A673 (cell line): ENCODE data around the gene MTM1. TPM values are rescaled to one million over a fixed set of nuclear protein-coding genes. Genes with fewer than 3 reads are reported as not detected.

Experiments used
- BruUV-seq: library from RNA; stranded (reverse); fragments of 400-500 nt; replicated peaks from 2 replicates; lab custom pipeline; 2021; lab: Mats Ljungman, UMichigan
- CTCF ChIA-PET: fragments of 300-600 bp; sonication (Branson Sonifier 250); formaldehyde crosslinking; loops from one replicate; lab custom pipeline; 2022; ENCODE audit warnings: antibody characterized with exemption; lab: Charles Lee
- POLR2A ChIA-PET: fragments of 300-600 bp; sonication (Branson Sonifier 250); formaldehyde crosslinking; loops from one replicate; lab custom pipeline; 2022; ENCODE audit warnings: antibody characterized with exemption; ENCODE audit not compliant: low non-redundant PET; lab: Charles Lee
- DNase-seq: peaks from one replicate; pipeline ENCODE4 v3.0.0-alpha.2; 2015; ENCODE audit warnings: low spot score
- H3K27ac ChIP-seq: fragments of 200-600 bp; sonication (generic); 2 replicates; pipeline ENCODE4 v1.5.1; 2016; ENCODE audit warnings: mixed run types, low read depth, mild to moderate bottlenecking, mixed read lengths, antibody characterized with exemption, low read length; ENCODE audit not compliant: poor library complexity, severe bottlenecking
- H3K27me3 ChIP-seq: fragments of 200-600 bp; sonication (generic); replicated peaks from 2 replicates; pipeline ENCODE4 v1.6.1; 2017; ENCODE audit warnings: mixed run types, low read depth, mild to moderate bottlenecking, mixed read lengths, antibody characterized with exemption, low read length; ENCODE audit not compliant: insufficient read depth, poor library complexity
- H3K36me3 ChIP-seq: fragments of 200-600 bp; sonication (generic); 2 replicates; pipeline ENCODE4 v1.6.1; 2016; ENCODE audit warnings: mixed run types, mild to moderate bottlenecking, mixed read lengths, antibody characterized with exemption, low read length; ENCODE audit not compliant: insufficient read depth, poor library complexity, severe bottlenecking
- H3K4me1 ChIP-seq: fragments of 200-600 bp; sonication (generic); 2 replicates; pipeline ENCODE4 v1.6.1; 2017; ENCODE audit warnings: mixed run types, mild to moderate bottlenecking, mixed read lengths, antibody characterized with exemption, low read length; ENCODE audit not compliant: insufficient read depth, poor library complexity, severe bottlenecking
- H3K4me3 ChIP-seq: fragments of 200-600 bp; sonication (generic); 2 replicates; pipeline ENCODE4 v1.5.1; 2016; ENCODE audit warnings: low read depth, mixed run types, mild to moderate bottlenecking, mixed read lengths, low read length; ENCODE audit not compliant: poor library complexity, severe bottlenecking
- H3K9me3 ChIP-seq: fragments of 200-600 bp; sonication (generic); 2 replicates; pipeline ENCODE4 v1.6.1; 2016; ENCODE audit warnings: mixed run types, low read depth, mild to moderate bottlenecking, mixed read lengths, antibody characterized with exemption, low read length; ENCODE audit not compliant: poor library complexity, severe bottlenecking
- CTCF ChIP-seq: fragments of 300-800, 200-600 bp; sonication (generic); conservative IDR thresholded peaks from 2 replicates; pipeline ENCODE4 v1.5.1; 2017; ENCODE audit warnings: low read depth, mild to moderate bottlenecking, antibody characterized with exemption, low read length, moderate library complexity, mixed read lengths
- EZH2 ChIP-seq: fragments of 200-600 bp; sonication (generic); IDR thresholded peaks from 2 replicates; pipeline ENCODE4 v1.6.1; 2017; ENCODE audit warnings: borderline replicate concordance, low read depth, mild to moderate bottlenecking, mixed read lengths, antibody characterized with exemption, low read length; ENCODE audit not compliant: poor library complexity, severe bottlenecking
- intact Hi-C: fragments of 100-400 bp; cut with micrococcal nuclease; formaldehyde crosslinking; loops from one replicate; pipeline ENCODE4 v1.10.0; 2022; ENCODE audit not compliant: unreplicated experiment
- total RNA-seq: library from RNA; stranded (reverse); gene quantifications from 2 replicates; pipeline ENCODE4 v1.2.3, GENCODE V29; 2021

MTM1 gene
- total RNA-seq, 1 experiment from 2014 or later, result 7.1 TPM

DNA sequence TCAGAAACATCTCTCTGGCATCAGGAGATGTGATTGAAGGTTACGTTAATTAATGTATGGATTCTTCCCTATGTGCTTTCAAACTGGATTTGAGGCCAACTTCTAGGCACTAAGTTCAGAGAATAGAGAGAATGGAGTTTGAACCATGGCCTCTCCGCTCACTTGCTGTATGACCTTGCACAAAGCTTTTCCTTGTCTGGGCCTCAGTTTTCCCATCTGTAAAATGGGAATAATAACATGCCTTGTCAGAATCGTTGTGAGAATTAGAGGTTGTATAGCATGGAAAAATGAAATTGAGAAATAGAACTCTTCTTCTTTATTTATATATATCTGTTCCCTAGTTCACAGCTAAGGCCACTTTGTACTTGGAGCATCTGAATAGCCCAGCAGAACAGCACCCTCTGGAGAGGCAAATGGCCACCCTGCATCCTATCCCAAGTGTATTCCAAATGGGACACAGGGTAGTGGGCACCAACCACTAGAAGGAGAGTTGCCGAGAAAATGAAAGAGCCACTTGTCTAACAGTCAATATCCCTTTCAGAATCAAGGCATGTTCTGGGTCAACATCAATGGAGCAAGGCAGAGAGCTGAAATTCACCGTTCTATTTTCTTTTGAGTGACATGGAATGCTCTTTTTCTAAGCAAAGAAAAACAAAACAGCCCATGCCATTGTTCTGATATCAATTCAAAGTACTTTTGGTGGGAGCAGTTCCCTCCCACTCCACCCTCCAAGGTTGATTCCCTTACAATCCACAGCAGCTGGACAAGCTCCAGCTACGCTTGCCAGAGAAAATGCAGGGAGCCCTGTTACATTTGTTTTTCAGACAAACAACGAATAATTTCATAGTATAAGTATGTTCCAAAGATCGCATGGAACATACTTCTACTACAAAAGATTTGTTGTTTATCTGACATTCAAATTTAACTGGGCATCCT lies 23.3 kb upstream of the MTM1 start:
- Histone ChIP-seq H3K27me3 (no peaks in the 10 kb centered on the region), H3K36me3 (no peaks in the 10 kb centered on the region), H3K4me1 (no peaks in the 10 kb centered on the region), H3K9me3 (no peaks in the 10 kb centered on the region), H3K27ac (no peak overlapping the region), H3K4me3 (no peak overlapping the region)
- BruUV-seq, result no TSS peak
- intact Hi-C loops, result no loop called here
- ChIA-PET CTCF (no interaction called here), POLR2A (no interaction called here)
- TF ChIP-seq CTCF (no peak), EZH2 (no peak)
- DNase-seq, result no peak

- POLR2A ChIA-PET, result interaction anchor here (0.7 kb wide), 1 partner anchor 17 kb away, joined by 3 read pairs; no protein-coding TSS in a partner anchor
- H3K4me1 ChIP-seq, result no peaks in the 10 kb centered on the region
- CTCF ChIA-PET, result no interaction called here
Observed at GRCh38 chrX:150546711-150547153, 21.7 kb upstream of the MTM1 start.

More at GRCh38 chrX:150546711-150547153, 21.7 kb upstream of the MTM1 start:
- Histone ChIP-seq H3K36me3 (no peaks in the 10 kb centered on the region), H3K27ac (no peak overlapping the region), H3K4me3 (no peak overlapping the region), H3K27me3 (no peaks in the 10 kb centered on the region), H3K9me3 (no peaks in the 10 kb centered on the region)
- TF ChIP-seq CTCF (no peak), EZH2 (no peak)
- no peak for DNase-seq
- intact Hi-C loops, result no loop called here
- no TSS peak for BruUV-seq
